Measurements from ENCODE around the gene CD86. TPM values are rescaled to one million over a fixed set of nuclear protein-coding genes. Genes with fewer than 3 reads are reported as not detected.

The CD86 gene
- total and polyA plus RNA-seq, 2 of the 8 experiments (the other 6 are each of a cell fraction or from before 2014, with no cell fraction given): 0.12 to 0.30 TPM

DNA sequence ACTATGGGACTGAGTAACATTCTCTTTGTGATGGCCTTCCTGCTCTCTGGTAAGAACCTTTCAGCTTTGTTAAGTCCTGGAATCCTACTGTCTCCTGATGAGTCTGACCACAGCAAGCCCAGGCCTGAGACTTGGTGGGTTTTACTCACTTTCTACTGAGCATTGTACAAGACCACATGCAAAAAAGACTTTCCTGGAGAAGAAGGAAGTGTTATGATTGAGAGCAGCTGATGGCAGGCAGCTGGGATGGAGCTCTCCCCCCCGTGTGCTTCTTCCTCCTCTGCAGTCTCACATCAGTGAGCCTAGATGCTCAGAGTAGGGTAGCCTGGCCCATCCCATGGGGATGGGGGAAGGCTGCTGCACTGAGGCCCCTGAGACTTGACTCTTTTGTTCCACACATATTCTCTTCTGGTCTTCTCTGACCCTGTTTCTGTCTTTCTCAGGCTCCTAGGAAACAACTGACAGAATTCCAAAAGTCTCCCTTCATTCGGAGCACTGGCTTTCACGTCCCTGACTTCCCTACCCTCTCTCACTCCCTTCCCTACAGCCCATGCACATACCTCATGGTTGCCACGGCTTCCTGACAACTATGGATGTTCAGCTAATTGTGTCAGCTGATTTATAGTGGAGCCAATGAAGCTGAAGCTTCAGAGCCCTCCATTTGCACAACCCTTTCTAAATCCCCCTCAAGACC lies 36.6 kb downstream of the CD86 start:
- Histone ChIP-seq H3K79me2 (ENCODE audit: control insufficient read depth in 1 of 2, insufficient read depth in 2 of 2, low read length in 2 of 2) (no peaks in the 10 kb centered on the region), H3K14ac (ENCODE audit: insufficient read length) (no peak overlapping the region), H3K4me1 (replicated peaks in 1 of 4; ENCODE audit: control insufficient read depth in 3 of 4, insufficient read depth in 4 of 4, low read length in 3 of 4) (no peaks in the 10 kb centered on the region), H4K5ac (ENCODE audit: insufficient read length, low read depth, low read length) (no peak overlapping the region), H2BK15ac (ENCODE audit: low read length) (no peak overlapping the region), H3K4me3 (ENCODE audit: extremely low read depth in 1 of 4, insufficient read depth in 2 of 4, low read depth in 3 of 4, low read length in 4 of 4) (no peak overlapping the region), H3K4me2 (ENCODE audit: insufficient read depth in 1 of 2, low read depth in 2 of 2, low read length in 2 of 2) (no peak overlapping the region), H4K8ac (ENCODE audit: extremely low read depth, insufficient read depth, low read length) (no peak overlapping the region), H4K20me1 (replicated peaks in 1 of 2; ENCODE audit: control insufficient read depth in 1 of 2, insufficient read depth in 2 of 2, low read length in 2 of 2) (no peaks in the 10 kb centered on the region), H2AK5ac (ENCODE audit: low read depth, low read length) (no peak overlapping the region), H2BK12ac (ENCODE audit: low read depth, low read length) (no peak overlapping the region), H2BK20ac (ENCODE audit: low read length) (no peak overlapping the region), H3K9ac (replicated peaks in 1 of 4; ENCODE audit: extremely low read depth in 1 of 4, low read depth in 3 of 4, low read length in 3 of 4) (no peak overlapping the region), H4K91ac (replicated peaks; ENCODE audit: insufficient read length, low read length) (no peak overlapping the region), H3K18ac (ENCODE audit: extremely low read depth, low read length) (no peak overlapping the region), H3K27ac (ENCODE audit: low read depth, low read length) (no peak overlapping the region), H3K23ac (ENCODE audit: insufficient read length) (no peak overlapping the region), H3K27me3 (replicated peaks in 1 of 4; ENCODE audit: control insufficient read depth in 3 of 4, extremely low read depth in 1 of 4, insufficient read depth in 3 of 4, low read length in 3 of 4) (no peaks in the 10 kb centered on the region), H2BK5ac (ENCODE audit: low read depth, low read length) (no peak overlapping the region), H3K4ac (replicated peaks; ENCODE audit: insufficient read length, low read depth, low read length) (no peak overlapping the region), H3K9me3 (ENCODE audit: insufficient read depth in 2 of 2, low read depth in 1 of 2, low read length in 1 of 2) (no peaks in the 10 kb centered on the region), H3K79me1 (ENCODE audit: low read depth, low read length) (no peaks in the 10 kb centered on the region), H2BK120ac (replicated peaks; ENCODE audit: low read depth, low read length) (no peak overlapping the region), H3K56ac (replicated peaks; ENCODE audit: insufficient read length, low read depth, low read length) (no peak overlapping the region), H2AFZ (ENCODE audit: low read length) (peak overlapping the region; percentile 18; the same call in 1 of the 2 replicates), H3K36me3 (ENCODE audit: control insufficient read depth in 2 of 4, insufficient read depth in 4 of 4, low read length in 3 of 4) (no peaks in the 10 kb centered on the region), H3K23me2 (ENCODE audit: low read depth, low read length) (no peaks in the 10 kb centered on the region)
- CTCF ChIA-PET (ENCODE audit: partially characterized antibody): interaction anchor here (0.7 to 1.5 kb wide), 3 partner anchors 10 to 258 kb away, joined by 3 to 4 read pairs (median 3); no protein-coding TSS in a partner anchor
- POLR2A ChIA-PET (ENCODE audit: partially characterized antibody): no interaction called here
- DNase-seq (ENCODE audit: low read depth in 1 of 2, low spot score in 2 of 2) (no peak), FAIRE-seq (no peak)
- TF ChIP-seq RBBP5 (IDR thresholded peaks at IDR 0.05; ENCODE audit: borderline replicate concordance, low read depth, low read length): no peak
- TF ChIP-seq RAD21 (IDR thresholded peaks at IDR 0.05 in 1 of 2, conservative IDR thresholded peaks at IDR 0.05 in 1 of 2; ENCODE audit: low read depth in 2 of 2, low read length in 2 of 2): no peak
- no peak for TF ChIP-seq BCL11A (IDR thresholded peaks at IDR 0.05; ENCODE audit: low read depth in 2 of 2, low read length in 2 of 2)
- TF ChIP-seq KDM4A (IDR thresholded peaks at IDR 0.05; ENCODE audit: low read depth, low read length, severe bottlenecking): no peak
- TF ChIP-seq, protein P1, sequence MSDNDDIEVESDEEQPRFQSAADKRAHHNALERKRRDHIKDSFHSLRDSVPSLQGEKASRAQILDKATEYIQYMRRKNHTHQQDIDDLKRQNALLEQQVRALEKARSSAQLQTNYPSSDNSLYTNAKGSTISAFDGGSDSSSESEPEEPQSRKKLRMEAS (IDR thresholded peaks at IDR 0.05): no peak
- no peak for TF ChIP-seq CREB1 (IDR thresholded peaks at IDR 0.05)
- no peak for TF ChIP-seq CEBPB (IDR thresholded peaks at IDR 0.05; ENCODE audit: low read depth, low read length)
- TF ChIP-seq TAF7 (optimal IDR thresholded peaks at IDR 0.05; ENCODE audit: borderline replicate concordance, low read depth, low read length): no peak
- TF ChIP-seq RXRA (IDR thresholded peaks at IDR 0.05; ENCODE audit: insufficient read depth, low read depth, low read length): no peak
- TF ChIP-seq MAFK (IDR thresholded peaks at IDR 0.05; ENCODE audit: low read depth, low read length): no peak
- TF ChIP-seq POU5F1 (IDR thresholded peaks at IDR 0.05; ENCODE audit: low read depth, low read length): no peak
- no peak for TF ChIP-seq TBP (IDR thresholded peaks at IDR 0.05; ENCODE audit: low read depth, low read length)
- 80% methylated on average over 4 of the region's 4 CpGs; no CpG with 5 or more reads in 1 of the 2 experiments for WGBS, 2 experiments (ENCODE audit: extremely low coverage in 1 of 2, insufficient coverage in 1 of 2, insufficient read length in 1 of 2, insufficient replicate concordance in 2 of 2, low coverage in 1 of 2, low lambda C conversion rate in 2 of 2, missing lambda C conversion rate in 1 of 2)
